ENCODE results near the gene ZNF311. TPM values are rescaled to one million over a fixed set of nuclear protein-coding genes. Genes with fewer than 3 reads are reported as not detected.
A peak's percentile ranks its signal among the peaks of the same experiment; 100 is the strongest.

The ZNF311 gene
- total and polyA plus RNA-seq, 9 of the 15 experiments (the other 6 are each of a cell fraction or from before 2014, with no cell fraction given), result 5.1 to 10.0 (median 7.5) TPM

DNA sequence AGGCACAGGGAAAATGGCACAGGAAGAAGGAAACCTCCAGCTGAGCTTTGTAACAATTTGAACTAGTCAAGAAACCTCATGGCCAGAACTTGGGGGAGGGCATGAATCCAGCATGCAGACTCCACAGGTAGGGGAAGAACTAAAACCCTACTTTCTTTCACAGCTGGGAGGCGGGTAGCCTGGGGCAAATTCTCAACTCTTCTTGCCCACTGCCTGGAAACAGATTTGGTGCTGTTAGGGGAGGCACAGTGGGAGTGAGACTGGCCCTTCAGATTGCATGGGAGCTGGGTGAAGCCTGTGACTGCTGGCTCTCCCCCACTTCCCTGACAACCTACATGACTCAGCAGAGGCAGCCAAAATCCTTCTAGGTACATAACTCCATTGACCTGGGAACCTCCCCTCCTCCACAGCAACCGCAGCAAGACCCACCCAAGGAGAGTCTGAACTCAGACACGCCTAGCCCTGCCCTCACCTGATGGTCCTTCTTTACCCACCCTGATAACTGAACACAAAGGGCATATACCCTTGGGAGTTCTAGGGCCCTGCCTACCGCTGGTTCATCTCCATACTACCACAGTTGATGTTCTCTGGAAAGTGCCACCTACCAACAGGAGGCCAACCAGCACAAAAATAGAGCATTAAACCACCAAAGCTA is 44.1 kb downstream of the ZNF311 start (continued):
- TF ChIP-seq CBX1 (IDR thresholded peaks at IDR 0.05; ENCODE audit: low read depth) (peak; percentile 69; the same call in 1 of the 2 replicates), CREB3 (tag; conservative IDR thresholded peaks at IDR 0.05; ENCODE audit: low read depth) (peak; percentile 52; the same call in 1 of the 2 replicates), KLF16 (IDR thresholded peaks at IDR 0.05) (peak; percentile 58; the same call in 1 of the 2 replicates), HSF4 (CRISPR knock-in tag; IDR thresholded peaks at IDR 0.05; ENCODE audit: borderline replicate concordance) (0 out of 2 replicates have a peak, but pooled peaks have one; percentile 16), TAL1 (IDR thresholded peaks at IDR 0.05) (0 out of 2 replicates have a peak, but pooled peaks have one; percentile 31), PHF8 (IDR thresholded peaks at IDR 0.05; ENCODE audit: borderline replicate concordance, low read length) (peak; percentile 33; the same call in 1 of the 2 replicates), POLR3A (IDR thresholded peaks at IDR 0.05; ENCODE audit: borderline replicate concordance, extremely low read depth, insufficient read depth, insufficient read length) (no peak), ZNF589 (CRISPR knock-in tag; IDR thresholded peaks at IDR 0.05; ENCODE audit: low read depth) (peak; percentile 52; the same call in 1 of the 2 replicates), ZFX (CRISPR knock-in tag; IDR thresholded peaks at IDR 0.05) (peak; percentile 31), MECOM (CRISPR knock-in tag; IDR thresholded peaks at IDR 0.05) (0 out of 2 replicates have a peak, but pooled peaks have one; percentile 9), DDX20 (tag; IDR thresholded peaks at IDR 0.05; ENCODE audit: low read depth) (no peak), NONO (IDR thresholded peaks at IDR 0.05; ENCODE audit: low read depth in 2 of 2, low read length in 1 of 2) (peak in 1 of 2 experiments; percentile 40; a peak in 1 of 4 replicates), ZNF316 (IDR thresholded peaks at IDR 0.05) (peak; percentile 97), PKNOX1 (IDR thresholded peaks at IDR 0.05) (peak; percentile 51), POLR2AphosphoS5 (IDR thresholded peaks at IDR 0.05; ENCODE audit: control insufficient read depth, insufficient read depth, low read depth, low read length) (0 out of 2 replicates have a peak, but pooled peaks have one; percentile 19), TCF3 (CRISPR knock-in tag; IDR thresholded peaks at IDR 0.05) (peak; percentile 67), ZNF551 (CRISPR knock-in tag; IDR thresholded peaks at IDR 0.05) (no peak), L3MBTL2 (IDR thresholded peaks at IDR 0.05) (peak; percentile 71), NR1H2 (CRISPR knock-in tag; IDR thresholded peaks at IDR 0.05) (0 out of 2 replicates have a peak, but pooled peaks have one; percentile 47), MTA1 (IDR thresholded peaks at IDR 0.05; ENCODE audit: borderline replicate concordance) (peak; percentile 71)
- TF ChIP-seq, protein P1, sequence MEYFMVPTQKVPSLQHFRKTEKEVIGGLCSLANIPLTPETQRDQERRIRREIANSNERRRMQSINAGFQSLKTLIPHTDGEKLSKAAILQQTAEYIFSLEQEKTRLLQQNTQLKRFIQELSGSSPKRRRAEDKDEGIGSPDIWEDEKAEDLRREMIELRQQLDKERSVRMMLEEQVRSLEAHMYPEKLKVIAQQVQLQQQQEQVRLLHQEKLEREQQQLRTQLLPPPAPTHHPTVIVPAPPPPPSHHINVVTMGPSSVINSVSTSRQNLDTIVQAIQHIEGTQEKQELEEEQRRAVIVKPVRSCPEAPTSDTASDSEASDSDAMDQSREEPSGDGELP (CRISPR knock-in tag; IDR thresholded peaks at IDR 0.05; ENCODE audit: borderline replicate concordance), result peak; percentile 66
- TF ChIP-seq, protein P2, sequence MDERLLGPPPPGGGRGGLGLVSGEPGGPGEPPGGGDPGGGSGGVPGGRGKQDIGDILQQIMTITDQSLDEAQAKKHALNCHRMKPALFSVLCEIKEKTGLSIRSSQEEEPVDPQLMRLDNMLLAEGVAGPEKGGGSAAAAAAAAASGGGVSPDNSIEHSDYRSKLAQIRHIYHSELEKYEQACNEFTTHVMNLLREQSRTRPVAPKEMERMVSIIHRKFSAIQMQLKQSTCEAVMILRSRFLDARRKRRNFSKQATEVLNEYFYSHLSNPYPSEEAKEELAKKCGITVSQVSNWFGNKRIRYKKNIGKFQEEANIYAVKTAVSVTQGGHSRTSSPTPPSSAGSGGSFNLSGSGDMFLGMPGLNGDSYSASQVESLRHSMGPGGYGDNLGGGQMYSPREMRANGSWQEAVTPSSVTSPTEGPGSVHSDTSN (CRISPR knock-in tag; IDR thresholded peaks at IDR 0.05; ENCODE audit: low read depth), result no peak
- TF ChIP-seq, protein P2 (tag; conservative IDR thresholded peaks at IDR 0.05; ENCODE audit: low read depth), result 0 out of 2 replicates have a peak, but pooled peaks have one; percentile 9
